Vagina (tissue), 2 donors: ENCODE results near the gene KATNIP. TPM values are rescaled to one million over a fixed set of nuclear protein-coding genes. Genes with fewer than 3 reads are reported as not detected.
A peak's percentile ranks its signal among the peaks of the same experiment; 100 is the strongest.

ENCODE experiments used
- DNase-seq, 2 donors: peaks; one replicate each; pipeline ENCODE4 v3.0.0-alpha.2; 2017; ENCODE audit errors: extremely low spot score in 2 of 2
- H3K27ac ChIP-seq: fragments of 200-600 bp; sonication (generic); one replicate; pipeline ENCODE4 v1.5.1; 2019
- H3K27me3 ChIP-seq: fragments of 200-600 bp; sonication (generic); one replicate; pipeline ENCODE4 v1.5.1; 2019
- H3K36me3 ChIP-seq, 2 donors: fragments of 200-600 bp; sonication (generic); one replicate each; pipeline ENCODE4 v1.5.1; 2017 to 2019
- H3K4me1 ChIP-seq: fragments of 200-600 bp; sonication (generic); one replicate; pipeline ENCODE4 v1.5.1; 2019
- H3K4me3 ChIP-seq, 2 donors: fragments of 200-600 bp; sonication (generic); 1 replicate in 1 of 2; 2 replicates in 1 of 2; pipeline ENCODE4 v1.5.1; 2016 to 2019
- H3K9me3 ChIP-seq: fragments of 200-600 bp; sonication (generic); one replicate; pipeline ENCODE4 v1.5.1; 2019
- CTCF ChIP-seq, 3 experiments: fragments of 450-650 bp in 2 of 3; fragments of 200-600 bp in 1 of 3; sonication (generic) in 1 of 3; IDR thresholded peaks; one replicate each; pipeline ENCODE4 v1.5.1; 2017 to 2019; ENCODE audit warnings: antibody characterized with exemption in 3 of 3, mild to moderate bottlenecking in 2 of 3, moderate library complexity in 2 of 3
- POLR2A ChIP-seq, 2 donors: fragments of 450-650 bp; IDR thresholded peaks; one replicate each; pipeline ENCODE4 v1.6.1; 2017; ENCODE audit warnings: antibody characterized with exemption in 2 of 2, mild to moderate bottlenecking in 2 of 2, moderate library complexity in 2 of 2
- POLR2AphosphoS5 ChIP-seq, 2 donors: sonication (generic); formaldehyde crosslinking; IDR thresholded peaks; one replicate each; pipeline ENCODE4 v1.9.0; 2017; ENCODE audit warnings: antibody characterized with exemption in 2 of 2, mild to moderate bottlenecking in 2 of 2, low read depth in 1 of 2; ENCODE audit not compliant: insufficient read depth in 1 of 2
- intact Hi-C: fragments of 100-400 bp; cut with DNase I; formaldehyde crosslinking; loops from one replicate; pipeline ENCODE4 v1.15.1; 2023
- total RNA-seq: library from RNA; depleted of rRNA; stranded (reverse); fragments of >200 nt; gene quantifications from one replicate; pipeline ENCODE4 v1.2.3, GENCODE V29; 2016

Gene KATNIP
- total RNA-seq, 1 donor from 2014 or later, result 27.0 TPM

- H3K36me3 ChIP-seq, result peaks cover 8 to 56% of the 10 kb centered on the region in 2 donors
Observed at GRCh38 chr16:27544671-27545070, 5.3 kb upstream of the KATNIP start.

GRCh38 chr16:27547134-27547533 is 2.8 kb upstream of the KATNIP start:
- H3K27ac ChIP-seq, result peak overlapping the region; percentile 20
- peaks cover under 1 to 36% of the 10 kb centered on the region in 2 donors for H3K36me3 ChIP-seq
- H3K9me3 ChIP-seq, result no peaks in the 10 kb centered on the region
- TF ChIP-seq POLR2AphosphoS5 (IDR thresholded peaks at IDR 0.05; ENCODE audit: insufficient read depth in 1 of 2, low read depth in 1 of 2) (peak in 1 of 2 donors; percentile 25), CTCF (IDR thresholded peaks at IDR 0.05) (no peak), POLR2A (IDR thresholded peaks at IDR 0.05) (no peak)
- DNase-seq, result no peak
- no peak overlapping the region for H3K4me3 ChIP-seq
- H3K4me1 ChIP-seq, result peaks cover 54% of the 10 kb centered on the region
- no peaks in the 10 kb centered on the region for H3K27me3 ChIP-seq
- intact Hi-C loops, result no loop called here

More at GRCh38 chr16:27544671-27545070, 5.3 kb upstream of the KATNIP start:
- TF ChIP-seq CTCF (IDR thresholded peaks at IDR 0.05), result no peak
- no peak for TF ChIP-seq POLR2A (IDR thresholded peaks at IDR 0.05)
- TF ChIP-seq POLR2AphosphoS5 (IDR thresholded peaks at IDR 0.05; ENCODE audit: insufficient read depth in 1 of 2, low read depth in 1 of 2), result no peak
- intact Hi-C loops, result no loop called here
- H3K27ac ChIP-seq, result no peak overlapping the region
- H3K9me3 ChIP-seq, result no peaks in the 10 kb centered on the region
- H3K27me3 ChIP-seq, result no peaks in the 10 kb centered on the region
- DNase-seq, result no peak
- H3K4me1 ChIP-seq, result peaks cover 44% of the 10 kb centered on the region
- no peak overlapping the region for H3K4me3 ChIP-seq

- Histone ChIP-seq H3K27ac (peak overlapping the region; percentile 20), H3K4me1 (peaks cover 54% of the 10 kb centered on the region), H3K36me3 (peaks cover 0 to 28% of the 10 kb centered on the region in 2 donors), H3K27me3 (no peaks in the 10 kb centered on the region), H3K9me3 (no peaks in the 10 kb centered on the region), H3K4me3 (no peak overlapping the region)
- DNase-seq, result no peak
- intact Hi-C loops, result no loop called here
- no peak for TF ChIP-seq POLR2A (IDR thresholded peaks at IDR 0.05)
- no peak for TF ChIP-seq POLR2AphosphoS5 (IDR thresholded peaks at IDR 0.05; ENCODE audit: insufficient read depth in 1 of 2, low read depth in 1 of 2)
- TF ChIP-seq CTCF (IDR thresholded peaks at IDR 0.05), result no peak
Observed at GRCh38 chr16:27547851-27548250, 2.1 kb upstream of the KATNIP start.

- no peaks in the 10 kb centered on the region for H3K27me3 ChIP-seq
- H3K36me3 ChIP-seq, result peaks cover 0 to 13% of the 10 kb centered on the region in 2 donors
- H3K4me3 ChIP-seq, result peak overlapping the region; percentile 84 to 86
- DNase-seq, result no peak
- peaks cover 54% of the 10 kb centered on the region for H3K4me1 ChIP-seq
- H3K9me3 ChIP-seq, result no peaks in the 10 kb centered on the region
- peak overlapping the region; percentile 85 for H3K27ac ChIP-seq
- intact Hi-C loops, result no loop called here
- TF ChIP-seq CTCF (IDR thresholded peaks at IDR 0.05) (no peak), POLR2AphosphoS5 (IDR thresholded peaks at IDR 0.05; ENCODE audit: insufficient read depth in 1 of 2, low read depth in 1 of 2) (no peak), POLR2A (IDR thresholded peaks at IDR 0.05) (no peak)
Observed at GRCh38 chr16:27549464-27549745, 539 bp upstream of the KATNIP start.

- H3K4me1 ChIP-seq, result peaks cover 49% of the 10 kb centered on the region
- DNase-seq, result no peak
- H3K9me3 ChIP-seq, result no peaks in the 10 kb centered on the region
- H3K36me3 ChIP-seq, result peaks cover 0 to 1% of the 10 kb centered on the region in 2 donors
- H3K27ac ChIP-seq, result no peak overlapping the region
- H3K4me3 ChIP-seq, result peak overlapping the region; percentile 84 to 86
- H3K27me3 ChIP-seq, result no peaks in the 10 kb centered on the region
- TF ChIP-seq POLR2A (IDR thresholded peaks at IDR 0.05), result no peak
- no peak for TF ChIP-seq CTCF (IDR thresholded peaks at IDR 0.05)
- no peak for TF ChIP-seq POLR2AphosphoS5 (IDR thresholded peaks at IDR 0.05; ENCODE audit: insufficient read depth in 1 of 2, low read depth in 1 of 2)
- intact Hi-C loops, result no loop called here
Observed at GRCh38 chr16:27550582-27550920, 607 bp downstream of the KATNIP start.
